A172 (cell line): ENCODE data around the gene PHACTR4. TPM values are rescaled to one million over a fixed set of nuclear protein-coding genes. Genes with fewer than 3 reads are reported as not detected.
"Not testable (repeated sequence)": the region's sequence is repeated elsewhere in the genome, so short reads cannot be mapped to it uniquely, and the experiment has no call there.

Experiments
- DNase-seq: peaks from one replicate; pipeline ENCODE4 v3.0.0-alpha.2; 2015; ENCODE audit warnings: low spot score
- total RNA-seq: library from RNA; depleted of rRNA; stranded (reverse); fragments of >200 nt; shearing (Covaris generic); gene quantifications from 2 replicates; pipeline ENCODE4 v1.2.3, GENCODE V29; 2014; rRNA removed

Gene PHACTR4
- total RNA-seq, 1 experiment from 2014 or later: 6.0 TPM

DNA sequence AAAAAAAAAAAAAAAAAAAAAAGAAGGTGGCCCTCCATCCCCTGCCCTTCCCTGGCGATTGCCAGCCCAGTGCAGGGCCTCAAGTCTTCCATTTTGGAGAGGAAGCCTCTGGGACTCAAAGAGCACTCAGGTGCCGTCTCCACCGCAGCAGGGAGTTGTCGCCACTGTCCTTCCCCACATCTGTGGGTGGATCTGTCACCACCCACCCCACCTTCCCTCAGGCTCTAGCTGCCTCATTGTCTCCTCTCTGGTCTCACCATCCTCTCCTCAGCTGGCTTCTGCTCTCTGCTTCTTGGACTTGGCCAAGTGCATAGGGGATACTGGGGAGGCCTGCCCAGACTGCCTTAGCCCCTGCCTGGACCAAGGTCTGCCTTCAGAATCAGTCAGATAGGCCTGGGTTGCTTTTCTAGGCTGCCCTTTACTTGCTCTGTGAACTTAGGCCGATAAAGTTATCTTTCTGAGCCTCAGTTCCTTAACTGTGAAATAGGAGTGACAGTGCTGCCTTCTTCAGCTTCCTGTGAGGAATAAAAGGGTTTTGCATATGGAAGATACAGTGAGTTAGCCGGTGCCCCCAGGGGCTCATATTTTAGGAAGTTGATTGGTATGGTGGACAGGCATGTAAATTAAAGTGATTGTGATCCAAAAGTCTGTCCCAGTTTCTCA is 152.1 kb downstream of the PHACTR4 start:
- DNase-seq: no peak

DNA sequence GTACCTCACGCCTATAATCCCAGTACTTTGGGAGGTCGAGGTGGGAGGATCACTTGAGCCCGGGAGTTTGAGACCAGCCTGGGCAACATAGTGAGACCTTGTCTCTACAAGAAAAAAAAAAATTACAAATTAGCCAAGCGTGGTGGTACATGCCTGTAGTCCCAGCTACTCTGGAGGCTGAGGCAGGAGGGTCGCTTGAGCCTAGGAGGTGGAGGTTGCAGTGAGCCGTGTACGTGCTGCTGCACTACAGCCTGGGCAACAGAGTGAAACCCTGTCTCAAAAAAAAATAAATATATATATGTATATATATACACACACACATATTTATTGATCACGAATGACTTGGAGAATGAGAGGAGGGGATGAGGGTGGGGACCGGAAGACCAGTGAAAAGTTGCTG is 153.0 kb downstream of the PHACTR4 start:
- not testable (repeated sequence) for DNase-seq

DNA sequence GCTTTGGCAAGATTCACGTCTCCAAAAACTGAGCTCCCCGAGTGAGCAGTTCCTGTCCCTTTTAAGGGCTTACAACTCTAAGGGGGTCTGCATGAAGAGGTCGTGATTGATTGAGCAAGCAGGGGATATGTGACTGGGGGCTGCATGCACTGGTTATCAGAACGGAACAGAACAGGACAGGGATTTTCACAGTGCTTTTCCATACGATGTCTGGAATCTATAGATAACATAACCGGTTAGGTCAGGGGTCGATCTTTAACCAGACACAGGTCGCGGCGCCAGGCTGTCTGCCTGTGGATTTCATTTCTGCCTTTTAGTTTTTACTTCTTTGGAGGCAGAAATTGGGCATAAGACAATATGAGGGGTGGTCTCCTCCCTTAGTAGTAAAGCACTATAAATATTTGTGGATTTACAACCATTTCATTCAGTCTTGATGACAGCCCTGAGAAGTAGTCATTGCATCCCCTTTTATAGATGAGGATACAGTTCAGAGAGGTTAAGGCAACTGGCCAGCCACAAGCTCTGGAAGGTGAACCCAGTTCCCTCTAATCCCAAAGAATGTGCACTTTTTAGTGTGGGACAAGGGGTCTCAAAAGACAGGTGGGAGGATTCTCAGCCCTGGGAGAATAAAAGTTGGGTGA is 155.6 kb downstream of the PHACTR4 start:
- not testable (repeated sequence) for DNase-seq

DNA sequence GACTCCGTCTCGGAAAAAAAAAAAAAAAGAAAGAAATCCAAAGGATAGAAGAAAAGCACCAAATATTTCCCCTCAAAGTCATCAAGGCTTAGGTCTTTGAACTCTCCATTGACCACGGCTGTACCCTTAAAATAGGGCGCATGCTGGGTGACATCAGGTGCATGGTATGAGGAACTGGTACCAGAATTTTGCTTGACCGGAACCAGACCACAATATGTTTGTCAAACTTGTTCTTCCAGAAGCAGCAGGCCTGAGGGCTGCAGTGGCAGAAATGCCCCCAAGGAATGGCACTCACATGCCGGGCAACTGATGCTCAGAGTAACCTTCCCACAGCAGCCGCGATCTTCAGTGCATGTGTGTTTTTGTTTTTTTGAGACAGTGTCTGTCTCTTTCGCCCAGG is 157.3 kb downstream of the PHACTR4 start:
- DNase-seq: no peak

DNA sequence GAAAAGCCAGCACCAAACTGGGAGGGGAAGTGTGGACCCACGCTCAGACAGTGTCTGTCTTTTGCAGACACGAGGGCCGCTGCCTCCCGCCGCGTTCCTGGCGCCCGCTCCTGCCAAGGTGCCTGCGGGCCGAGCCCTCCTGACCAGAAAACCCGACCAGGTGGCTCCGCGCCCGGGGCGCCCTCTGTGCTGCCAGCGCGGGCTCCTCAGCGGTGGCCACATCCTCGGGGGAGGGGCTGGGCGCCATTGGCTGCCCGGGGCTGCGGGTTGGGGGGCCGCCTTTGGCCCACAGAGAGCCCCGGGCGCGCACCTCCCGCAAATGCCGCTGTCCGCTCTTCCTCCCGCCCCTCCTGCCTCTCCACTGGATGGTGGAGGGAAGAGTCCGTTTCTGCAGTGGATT is 160.9 kb downstream of the PHACTR4 start:
- DNase-seq: no peak

DNA sequence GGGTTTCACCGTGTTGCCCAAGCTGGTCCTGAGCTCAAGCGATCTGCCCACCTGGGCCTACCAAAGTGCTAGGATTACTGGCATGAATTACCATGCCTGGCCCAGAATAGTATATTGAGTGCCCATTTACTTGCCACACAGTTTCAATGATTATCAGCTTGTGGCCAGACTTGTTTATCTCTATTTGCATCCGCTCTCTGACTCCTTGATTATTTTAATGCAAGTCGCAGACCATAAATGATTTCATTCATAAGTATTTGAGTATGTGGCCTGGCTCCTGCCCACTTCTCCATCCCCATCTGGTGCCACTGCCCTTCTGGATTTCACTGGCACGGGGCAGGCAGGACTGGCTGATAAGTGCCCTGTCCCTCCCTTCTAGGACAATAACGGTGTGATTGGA is 165.1 kb downstream of the PHACTR4 start:
- no peak for DNase-seq

DNA sequence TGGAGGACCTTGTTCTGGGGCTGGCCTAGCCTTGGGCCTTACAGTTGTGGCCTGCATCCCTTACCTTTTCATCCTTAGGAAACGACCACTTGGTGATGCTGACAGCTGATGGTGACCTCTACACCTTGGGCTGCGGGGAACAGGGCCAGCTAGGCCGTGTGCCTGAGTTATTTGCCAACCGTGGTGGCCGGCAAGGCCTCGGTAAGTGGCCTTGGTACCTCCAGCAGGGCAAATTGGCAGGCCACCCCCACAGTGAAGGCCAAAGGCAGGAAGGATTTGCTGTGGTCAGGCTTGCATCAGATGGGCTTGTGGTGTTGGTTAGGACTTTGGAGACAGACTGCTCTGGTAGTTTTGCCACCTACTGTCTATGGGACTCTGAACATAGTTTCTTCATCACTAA is 165.6 kb downstream of the PHACTR4 start:
- no peak for DNase-seq

DNA sequence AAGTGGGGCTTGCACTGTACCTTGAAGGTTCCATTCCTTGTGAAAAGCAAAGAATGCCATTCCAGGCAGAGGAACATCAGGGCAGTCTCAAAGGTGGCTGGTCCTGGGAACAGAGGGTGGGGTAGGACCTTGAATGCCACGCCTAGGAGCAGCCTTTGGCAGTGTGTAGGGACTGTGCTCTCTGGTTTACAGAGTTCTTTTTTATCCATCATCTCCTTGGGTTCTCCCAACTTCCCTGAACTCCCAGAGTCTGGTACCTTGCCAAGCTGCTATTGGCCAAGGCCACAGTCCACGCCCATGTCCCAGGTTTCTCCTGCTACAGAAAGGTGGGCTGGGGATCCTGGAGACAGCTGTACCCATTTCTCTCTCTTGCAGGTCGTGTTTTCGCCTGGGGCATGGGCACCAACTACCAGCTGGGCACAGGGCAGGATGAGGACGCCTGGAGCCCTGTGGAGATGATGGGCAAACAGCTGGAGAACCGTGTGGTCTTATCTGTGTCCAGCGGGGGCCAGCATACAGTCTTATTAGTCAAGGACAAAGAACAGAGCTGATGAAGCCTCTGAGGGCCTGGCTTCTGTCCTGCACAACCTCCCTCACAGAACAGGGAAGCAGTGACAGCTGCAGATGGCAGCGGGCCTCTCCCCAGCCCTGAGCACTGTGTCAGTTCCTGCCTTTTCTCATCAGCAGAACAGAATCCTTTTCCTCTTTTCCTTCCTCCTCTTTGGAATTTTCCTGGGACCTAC is 168.1 kb downstream of the PHACTR4 start:
- no peak for DNase-seq

DNA sequence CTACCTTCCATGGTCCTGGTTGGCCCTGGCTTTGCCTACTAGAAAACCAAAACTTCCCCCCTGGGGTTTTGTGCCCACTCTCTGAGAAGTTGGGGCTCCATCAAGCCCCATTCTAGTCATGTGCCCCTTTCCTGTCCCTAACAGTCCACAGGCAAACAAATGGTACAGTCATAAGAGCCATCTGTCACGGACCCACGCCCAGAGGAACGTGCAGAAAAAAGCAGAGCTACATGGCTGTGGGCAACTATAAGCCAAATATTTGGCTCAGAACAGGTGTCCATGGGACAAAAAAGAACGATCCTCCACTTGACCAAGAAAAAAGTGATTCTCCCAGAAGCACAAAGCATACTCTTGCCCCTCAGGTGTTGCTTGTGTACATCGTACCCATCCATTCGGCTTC is 168.7 kb downstream of the PHACTR4 start:
- no peak for DNase-seq

DNA sequence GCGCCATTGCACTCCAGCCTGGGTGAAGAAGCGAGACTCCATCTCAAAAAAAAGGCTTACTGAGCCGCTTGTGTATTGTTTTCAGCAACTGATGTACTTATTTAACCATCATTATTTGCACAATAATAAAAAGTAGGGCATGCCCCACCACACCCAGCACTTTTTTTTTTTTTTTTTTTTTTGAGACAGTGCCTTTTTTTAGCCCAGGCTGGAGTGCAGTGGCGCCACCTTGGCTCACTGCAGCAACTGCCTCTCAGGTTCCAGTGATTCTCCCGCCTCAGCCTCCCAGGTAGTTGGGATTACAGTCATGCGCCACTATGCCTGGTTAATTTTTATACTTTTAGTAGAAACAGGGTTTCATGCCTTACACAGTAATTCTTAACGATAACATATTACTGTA is 171.1 kb downstream of the PHACTR4 start:
- no peak for DNase-seq

DNA sequence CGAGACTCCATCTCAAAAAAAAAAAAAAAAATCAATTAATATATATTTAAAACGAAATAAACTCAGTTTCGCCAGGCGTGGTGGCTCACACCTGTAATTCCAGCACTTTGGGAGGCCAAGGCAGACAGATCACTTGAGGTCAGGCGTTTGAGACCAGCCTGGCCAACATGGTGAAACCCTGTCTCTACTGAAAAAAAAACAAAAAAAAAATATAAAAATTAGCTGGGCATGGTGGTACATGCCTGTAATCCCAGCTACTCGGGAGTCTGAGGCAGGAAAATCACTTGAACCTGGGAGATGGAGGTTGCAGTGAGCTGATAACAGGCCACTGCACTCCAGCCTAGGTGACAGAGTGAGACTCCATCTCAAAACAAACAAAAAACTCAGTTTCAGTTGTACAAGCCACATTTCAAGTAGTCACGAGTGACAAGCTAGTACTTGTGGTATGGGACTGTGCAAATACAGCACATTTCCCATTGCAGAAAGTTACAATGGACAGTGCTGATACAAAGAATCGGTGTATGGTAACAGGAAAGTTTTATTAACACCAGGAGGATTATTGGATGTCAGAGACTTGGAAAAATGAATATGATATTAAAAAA is 172.0 kb downstream of the PHACTR4 start:
- not testable (repeated sequence) for DNase-seq

DNA sequence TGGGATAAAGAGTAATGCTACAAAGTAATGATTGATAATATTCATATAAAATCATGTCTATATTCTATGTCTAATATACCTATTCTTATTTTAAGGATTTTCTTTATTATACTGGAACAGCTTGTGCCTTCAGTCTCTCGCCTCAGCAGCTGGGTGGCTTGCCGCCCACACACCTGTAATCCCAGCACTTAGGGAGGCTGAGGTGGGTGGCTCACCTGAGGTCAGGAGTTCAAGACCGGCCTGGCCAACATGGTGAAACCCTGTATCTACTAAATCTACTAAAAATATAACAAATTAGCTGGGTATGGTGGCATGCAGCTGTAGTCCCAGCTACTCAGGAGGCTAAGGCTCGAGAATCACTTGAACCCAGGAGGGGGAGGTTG is 175.7 kb downstream of the PHACTR4 start:
- DNase-seq: no peak

DNA sequence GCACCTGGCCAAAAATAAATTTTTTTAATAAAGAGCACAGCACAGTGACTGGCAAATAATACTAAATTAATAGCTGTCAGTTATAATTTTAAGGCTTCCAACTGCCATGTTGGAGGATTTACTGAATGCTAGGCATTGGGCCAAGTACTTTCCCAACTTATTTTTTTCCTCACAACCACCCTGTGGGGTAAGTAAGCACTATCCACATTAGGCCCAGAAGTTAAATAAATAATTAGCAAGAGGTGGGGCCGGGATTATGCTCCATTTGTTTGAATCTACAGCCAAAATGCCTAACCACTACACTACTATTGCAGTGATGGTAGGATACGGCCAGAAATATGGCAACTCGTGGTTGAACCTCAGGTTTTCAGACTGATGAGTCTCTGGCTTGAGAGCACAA is 178.8 kb downstream of the PHACTR4 start:
- DNase-seq: no peak

Other genes starting within 250 kb of the PHACTR4 start
- gene PTAFR, start 193.1 kb upstream of the PHACTR4 start, total RNA-seq: not detected in 2 replicates
- 117 and 123 TPM in 2 replicates for gene DNAJC8, start 136.7 kb upstream of the PHACTR4 start, total RNA-seq
- gene ATP5IF1, start 133.6 kb upstream of the PHACTR4 start, total RNA-seq: 216 and 251 TPM in 2 replicates
- 4.2 and 5.3 TPM in 2 replicates for gene SESN2, start 110.2 kb upstream of the PHACTR4 start, total RNA-seq
- 8.9 and 12.3 TPM in 2 replicates for gene MED18, start 40.7 kb upstream of the PHACTR4 start, total RNA-seq
- gene RCC1, start 136.3 kb downstream of the PHACTR4 start, total RNA-seq: 20.1 and 28.6 TPM in 2 replicates
- 15.2 and 17.1 TPM in 2 replicates for gene TRNAU1AP, start 183.3 kb downstream of the PHACTR4 start, total RNA-seq
- gene RAB42, start 222.5 kb downstream of the PHACTR4 start, total RNA-seq: 0.17 TPM in 1 of 2 replicates, not detected in the other